H1 (cell line): ENCODE data around the gene EEF1G. TPM values are rescaled to one million over a fixed set of nuclear protein-coding genes. Genes with fewer than 3 reads are reported as not detected.

Experiments used
- CEBPB ChIP-seq: IDR thresholded peaks from 2 replicates; pipeline ENCODE4 v1.6.1; 2012; ENCODE audit warnings: low read depth, low read length
- polyA plus RNA-seq, 7 experiments: library from polyadenylated mRNA; depleted of rRNA in 3 of 7; stranded (reverse) in 5 of 7; unstranded in 2 of 7; fragments of >200 nt in 5 of 7; fragments of 200-250 nt in 2 of 7; gene quantifications; 1 replicate in 5 of 7; 2 replicates in 1 of 7; 4 replicates in 1 of 7; pipeline versions ENCODE4 v1.2.1 to v1.2.3, GENCODE V29; 2011 to 2013; ENCODE audit warnings: missing spikeins in 2 of 7, mixed read lengths in 2 of 7
- total RNA-seq: library from RNA; stranded (reverse); fragmentation: NEBNext Ultra II Directional; extraction: Animal tissue kit (Norgen Biotek cat#: 25700); gene quantifications from 2 replicates; pipeline ENCODE4 v1.2.1, GENCODE V29; 2021

Gene EEF1G
- total and polyA plus RNA-seq, 2 of the 8 experiments (the other 6 are each of a cell fraction or from before 2014, with no cell fraction given) = 1,627 to 1,996 TPM

GRCh38 chr11:62579252-62579651, 5.6 kb upstream of the EEF1G start (continued):
- TF ChIP-seq CEBPB = no peak
